ENCODE data around the gene KRTAP10-7. TPM values are rescaled to one million over a fixed set of nuclear protein-coding genes. Genes with fewer than 3 reads are reported as not detected.

Gene KRTAP10-7
- total and polyA plus RNA-seq, 2 experiments from 2014 or later: not detected

DNA sequence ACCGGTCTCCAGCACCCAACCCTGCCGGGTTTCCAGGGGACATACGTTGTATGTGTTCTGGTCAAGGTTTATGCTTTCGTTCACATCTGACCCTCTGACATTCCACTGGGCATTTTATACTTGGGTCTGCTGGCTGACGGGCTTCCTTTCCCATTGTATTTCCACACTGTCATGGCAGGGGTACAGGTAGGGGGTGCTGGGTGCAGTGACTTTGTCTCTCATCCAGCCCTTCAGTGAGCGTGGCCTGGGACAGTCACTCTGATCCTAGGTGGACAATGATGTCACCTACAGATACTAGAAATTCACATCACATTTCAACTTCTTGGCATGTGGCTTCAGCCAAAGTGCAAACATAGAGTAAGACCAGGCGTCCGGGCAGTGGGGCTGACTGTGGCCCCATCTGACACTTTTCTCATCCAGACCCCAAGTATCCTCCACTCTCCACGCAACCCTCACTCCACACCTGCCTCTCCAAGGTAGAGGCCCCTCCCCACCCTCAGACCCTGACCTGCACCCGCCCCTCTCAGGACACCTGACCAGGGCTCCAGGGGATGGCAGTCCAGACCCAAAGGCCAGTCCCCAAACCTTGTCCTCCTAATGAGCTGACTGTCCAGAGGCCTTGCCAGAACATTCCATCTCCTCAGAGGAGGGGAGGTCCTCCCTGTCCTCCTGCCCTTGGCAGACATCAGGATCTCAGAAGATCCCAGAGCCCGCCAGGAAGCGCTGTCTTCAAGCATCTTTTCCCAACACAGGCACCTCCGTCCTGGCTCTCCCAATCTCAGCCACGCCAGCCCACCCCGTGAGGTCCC, 36.0 kb downstream of the KRTAP10-7 start:
- Mint-ChIP-seq H3K27me3 (ENCODE audit: insufficient read depth, low read depth, poor library complexity) (peaks cover 8% of the 10 kb centered on the region), H3K9me3 (peaks cover 25% of the 10 kb centered on the region), H3K36me3 (ENCODE audit: low read depth) (peaks cover 3% of the 10 kb centered on the region), H3K4me3 (no peak overlapping the region), H3K27ac (no peak overlapping the region), H3K4me1 (peaks cover 3% of the 10 kb centered on the region; the same call in 2 of the 3 replicates)
- Histone ChIP-seq H3K4me2 (no peak overlapping the region), H4K20me1 (replicated peaks; ENCODE audit: insufficient read depth) (no peaks in the 10 kb centered on the region), H3K36me3 (ENCODE audit: insufficient read depth) (0 out of 2 replicates have a peak, but pooled peaks cover 6% of the 10 kb centered on the region), H3K4me1 (ENCODE audit: insufficient read depth) (no peaks in the 10 kb centered on the region), H3K4me3 (no peak overlapping the region), H3K27ac (ENCODE audit: low read depth) (no peak overlapping the region), H2AFZ (no peak overlapping the region), H3K9me2 (ENCODE audit: insufficient read depth) (no peaks in the 10 kb centered on the region), H3K27me3 (ENCODE audit: insufficient read depth) (no peaks in the 10 kb centered on the region), H3K79me2 (replicated peaks; ENCODE audit: insufficient read depth) (no peaks in the 10 kb centered on the region), H3F3A (replicated peaks; ENCODE audit: low read depth) (no peaks in the 10 kb centered on the region)
- DNase-seq (ENCODE audit: low spot score): no peak
- no peak; the same call in 2 of the 3 replicates for ATAC-seq
- TF ChIP-seq ZNF331 (CRISPR knock-in tag; IDR thresholded peaks at IDR 0.05; ENCODE audit: low read depth) (no peak), STAT1 (IDR thresholded peaks at IDR 0.05; ENCODE audit: unreplicated experiment) (no peak), CREB1 (CRISPR knock-in tag; IDR thresholded peaks at IDR 0.05; ENCODE audit: low read depth) (no peak), JUNB (IDR thresholded peaks at IDR 0.05; ENCODE audit: unreplicated experiment) (no peak), NANOG (IDR thresholded peaks at IDR 0.05; ENCODE audit: borderline replicate concordance) (no peak), ZNF114 (CRISPR knock-in tag; IDR thresholded peaks at IDR 0.05) (no peak), POLR2AphosphoS5 (IDR thresholded peaks at IDR 0.05; ENCODE audit: low read depth) (no peak), EZH2phosphoT487 (IDR thresholded peaks at IDR 0.05; ENCODE audit: unreplicated experiment) (no peak), EZH2 (IDR thresholded peaks at IDR 0.05; ENCODE audit: low read depth, unreplicated experiment) (no peak)
- TF ChIP-seq, protein P1, sequence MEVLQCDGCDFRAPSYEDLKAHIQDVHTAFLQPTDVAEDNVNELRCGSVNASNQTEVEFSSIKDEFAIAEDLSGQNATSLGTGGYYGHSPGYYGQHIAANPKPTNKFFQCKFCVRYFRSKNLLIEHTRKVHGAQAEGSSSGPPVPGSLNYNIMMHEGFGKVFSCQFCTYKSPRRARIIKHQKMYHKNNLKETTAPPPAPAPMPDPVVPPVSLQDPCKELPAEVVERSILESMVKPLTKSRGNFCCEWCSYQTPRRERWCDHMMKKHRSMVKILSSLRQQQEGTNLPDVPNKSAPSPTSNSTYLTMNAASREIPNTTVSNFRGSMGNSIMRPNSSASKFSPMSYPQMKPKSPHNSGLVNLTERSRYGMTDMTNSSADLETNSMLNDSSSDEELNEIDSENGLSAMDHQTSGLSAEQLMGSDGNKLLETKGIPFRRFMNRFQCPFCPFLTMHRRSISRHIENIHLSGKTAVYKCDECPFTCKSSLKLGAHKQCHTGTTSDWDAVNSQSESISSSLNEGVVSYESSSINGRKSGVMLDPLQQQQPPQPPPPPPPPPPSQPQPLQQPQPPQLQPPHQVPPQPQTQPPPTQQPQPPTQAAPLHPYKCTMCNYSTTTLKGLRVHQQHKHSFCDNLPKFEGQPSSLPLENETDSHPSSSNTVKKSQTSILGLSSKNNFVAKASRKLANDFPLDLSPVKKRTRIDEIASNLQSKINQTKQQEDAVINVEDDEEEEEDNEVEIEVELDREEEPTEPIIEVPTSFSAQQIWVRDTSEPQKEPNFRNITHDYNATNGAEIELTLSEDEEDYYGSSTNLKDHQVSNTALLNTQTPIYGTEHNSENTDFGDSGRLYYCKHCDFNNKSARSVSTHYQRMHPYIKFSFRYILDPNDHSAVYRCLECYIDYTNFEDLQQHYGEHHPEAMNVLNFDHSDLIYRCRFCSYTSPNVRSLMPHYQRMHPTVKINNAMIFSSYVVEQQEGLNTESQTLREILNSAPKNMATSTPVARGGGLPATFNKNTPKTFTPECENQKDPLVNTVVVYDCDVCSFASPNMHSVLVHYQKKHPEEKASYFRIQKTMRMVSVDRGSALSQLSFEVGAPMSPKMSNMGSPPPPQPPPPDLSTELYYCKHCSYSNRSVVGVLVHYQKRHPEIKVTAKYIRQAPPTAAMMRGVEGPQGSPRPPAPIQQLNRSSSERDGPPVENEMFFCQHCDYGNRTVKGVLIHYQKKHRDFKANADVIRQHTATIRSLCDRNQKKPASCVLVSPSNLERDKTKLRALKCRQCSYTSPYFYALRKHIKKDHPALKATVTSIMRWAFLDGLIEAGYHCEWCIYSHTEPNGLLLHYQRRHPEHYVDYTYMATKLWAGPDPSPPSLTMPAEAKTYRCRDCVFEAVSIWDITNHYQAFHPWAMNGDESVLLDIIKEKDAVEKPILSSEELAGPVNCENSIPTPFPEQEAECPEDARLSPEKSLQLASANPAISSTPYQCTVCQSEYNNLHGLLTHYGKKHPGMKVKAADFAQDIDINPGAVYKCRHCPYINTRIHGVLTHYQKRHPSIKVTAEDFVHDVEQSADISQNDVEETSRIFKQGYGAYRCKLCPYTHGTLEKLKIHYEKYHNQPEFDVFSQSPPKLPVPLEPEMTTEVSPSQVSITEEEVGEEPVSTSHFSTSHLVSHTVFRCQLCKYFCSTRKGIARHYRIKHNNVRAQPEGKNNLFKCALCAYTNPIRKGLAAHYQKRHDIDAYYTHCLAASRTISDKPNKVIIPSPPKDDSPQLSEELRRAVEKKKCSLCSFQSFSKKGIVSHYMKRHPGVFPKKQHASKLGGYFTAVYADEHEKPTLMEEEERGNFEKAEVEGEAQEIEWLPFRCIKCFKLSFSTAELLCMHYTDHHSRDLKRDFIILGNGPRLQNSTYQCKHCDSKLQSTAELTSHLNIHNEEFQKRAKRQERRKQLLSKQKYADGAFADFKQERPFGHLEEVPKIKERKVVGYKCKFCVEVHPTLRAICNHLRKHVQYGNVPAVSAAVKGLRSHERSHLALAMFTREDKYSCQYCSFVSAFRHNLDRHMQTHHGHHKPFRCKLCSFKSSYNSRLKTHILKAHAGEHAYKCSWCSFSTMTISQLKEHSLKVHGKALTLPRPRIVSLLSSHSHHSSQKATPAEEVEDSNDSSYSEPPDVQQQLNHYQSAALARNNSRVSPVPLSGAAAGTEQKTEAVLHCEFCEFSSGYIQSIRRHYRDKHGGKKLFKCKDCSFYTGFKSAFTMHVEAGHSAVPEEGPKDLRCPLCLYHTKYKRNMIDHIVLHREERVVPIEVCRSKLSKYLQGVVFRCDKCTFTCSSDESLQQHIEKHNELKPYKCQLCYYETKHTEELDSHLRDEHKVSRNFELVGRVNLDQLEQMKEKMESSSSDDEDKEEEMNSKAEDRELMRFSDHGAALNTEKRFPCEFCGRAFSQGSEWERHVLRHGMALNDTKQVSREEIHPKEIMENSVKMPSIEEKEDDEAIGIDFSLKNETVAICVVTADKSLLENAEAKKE (CRISPR knock-in tag; IDR thresholded peaks at IDR 0.05): no peak
- TF ChIP-seq, protein P2, sequence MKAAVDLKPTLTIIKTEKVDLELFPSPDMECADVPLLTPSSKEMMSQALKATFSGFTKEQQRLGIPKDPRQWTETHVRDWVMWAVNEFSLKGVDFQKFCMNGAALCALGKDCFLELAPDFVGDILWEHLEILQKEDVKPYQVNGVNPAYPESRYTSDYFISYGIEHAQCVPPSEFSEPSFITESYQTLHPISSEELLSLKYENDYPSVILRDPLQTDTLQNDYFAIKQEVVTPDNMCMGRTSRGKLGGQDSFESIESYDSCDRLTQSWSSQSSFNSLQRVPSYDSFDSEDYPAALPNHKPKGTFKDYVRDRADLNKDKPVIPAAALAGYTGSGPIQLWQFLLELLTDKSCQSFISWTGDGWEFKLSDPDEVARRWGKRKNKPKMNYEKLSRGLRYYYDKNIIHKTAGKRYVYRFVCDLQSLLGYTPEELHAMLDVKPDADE (IDR thresholded peaks at IDR 0.05): no peak
- TF ChIP-seq, protein P3, sequence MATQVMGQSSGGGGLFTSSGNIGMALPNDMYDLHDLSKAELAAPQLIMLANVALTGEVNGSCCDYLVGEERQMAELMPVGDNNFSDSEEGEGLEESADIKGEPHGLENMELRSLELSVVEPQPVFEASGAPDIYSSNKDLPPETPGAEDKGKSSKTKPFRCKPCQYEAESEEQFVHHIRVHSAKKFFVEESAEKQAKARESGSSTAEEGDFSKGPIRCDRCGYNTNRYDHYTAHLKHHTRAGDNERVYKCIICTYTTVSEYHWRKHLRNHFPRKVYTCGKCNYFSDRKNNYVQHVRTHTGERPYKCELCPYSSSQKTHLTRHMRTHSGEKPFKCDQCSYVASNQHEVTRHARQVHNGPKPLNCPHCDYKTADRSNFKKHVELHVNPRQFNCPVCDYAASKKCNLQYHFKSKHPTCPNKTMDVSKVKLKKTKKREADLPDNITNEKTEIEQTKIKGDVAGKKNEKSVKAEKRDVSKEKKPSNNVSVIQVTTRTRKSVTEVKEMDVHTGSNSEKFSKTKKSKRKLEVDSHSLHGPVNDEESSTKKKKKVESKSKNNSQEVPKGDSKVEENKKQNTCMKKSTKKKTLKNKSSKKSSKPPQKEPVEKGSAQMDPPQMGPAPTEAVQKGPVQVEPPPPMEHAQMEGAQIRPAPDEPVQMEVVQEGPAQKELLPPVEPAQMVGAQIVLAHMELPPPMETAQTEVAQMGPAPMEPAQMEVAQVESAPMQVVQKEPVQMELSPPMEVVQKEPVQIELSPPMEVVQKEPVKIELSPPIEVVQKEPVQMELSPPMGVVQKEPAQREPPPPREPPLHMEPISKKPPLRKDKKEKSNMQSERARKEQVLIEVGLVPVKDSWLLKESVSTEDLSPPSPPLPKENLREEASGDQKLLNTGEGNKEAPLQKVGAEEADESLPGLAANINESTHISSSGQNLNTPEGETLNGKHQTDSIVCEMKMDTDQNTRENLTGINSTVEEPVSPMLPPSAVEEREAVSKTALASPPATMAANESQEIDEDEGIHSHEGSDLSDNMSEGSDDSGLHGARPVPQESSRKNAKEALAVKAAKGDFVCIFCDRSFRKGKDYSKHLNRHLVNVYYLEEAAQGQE (IDR thresholded peaks at IDR 0.05; ENCODE audit: unreplicated experiment): no peak
- TF ChIP-seq, protein P4, sequence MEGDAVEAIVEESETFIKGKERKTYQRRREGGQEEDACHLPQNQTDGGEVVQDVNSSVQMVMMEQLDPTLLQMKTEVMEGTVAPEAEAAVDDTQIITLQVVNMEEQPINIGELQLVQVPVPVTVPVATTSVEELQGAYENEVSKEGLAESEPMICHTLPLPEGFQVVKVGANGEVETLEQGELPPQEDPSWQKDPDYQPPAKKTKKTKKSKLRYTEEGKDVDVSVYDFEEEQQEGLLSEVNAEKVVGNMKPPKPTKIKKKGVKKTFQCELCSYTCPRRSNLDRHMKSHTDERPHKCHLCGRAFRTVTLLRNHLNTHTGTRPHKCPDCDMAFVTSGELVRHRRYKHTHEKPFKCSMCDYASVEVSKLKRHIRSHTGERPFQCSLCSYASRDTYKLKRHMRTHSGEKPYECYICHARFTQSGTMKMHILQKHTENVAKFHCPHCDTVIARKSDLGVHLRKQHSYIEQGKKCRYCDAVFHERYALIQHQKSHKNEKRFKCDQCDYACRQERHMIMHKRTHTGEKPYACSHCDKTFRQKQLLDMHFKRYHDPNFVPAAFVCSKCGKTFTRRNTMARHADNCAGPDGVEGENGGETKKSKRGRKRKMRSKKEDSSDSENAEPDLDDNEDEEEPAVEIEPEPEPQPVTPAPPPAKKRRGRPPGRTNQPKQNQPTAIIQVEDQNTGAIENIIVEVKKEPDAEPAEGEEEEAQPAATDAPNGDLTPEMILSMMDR (conservative IDR thresholded peaks at IDR 0.05; ENCODE audit: low read depth in 2 of 2): no peak
